Effector CD4-positive, alpha-beta T cell (primary cell): Measurements from ENCODE around the gene RNASE7.

Experiments used
- DNase-seq: peaks from one replicate; pipeline ENCODE4 v3.0.0-alpha.2; 2020

RNASE7 gene

GRCh38 chr14:21043974-21044618 is 1.9 kb downstream of the RNASE7 start:
- DNase-seq = no peak

DNA sequence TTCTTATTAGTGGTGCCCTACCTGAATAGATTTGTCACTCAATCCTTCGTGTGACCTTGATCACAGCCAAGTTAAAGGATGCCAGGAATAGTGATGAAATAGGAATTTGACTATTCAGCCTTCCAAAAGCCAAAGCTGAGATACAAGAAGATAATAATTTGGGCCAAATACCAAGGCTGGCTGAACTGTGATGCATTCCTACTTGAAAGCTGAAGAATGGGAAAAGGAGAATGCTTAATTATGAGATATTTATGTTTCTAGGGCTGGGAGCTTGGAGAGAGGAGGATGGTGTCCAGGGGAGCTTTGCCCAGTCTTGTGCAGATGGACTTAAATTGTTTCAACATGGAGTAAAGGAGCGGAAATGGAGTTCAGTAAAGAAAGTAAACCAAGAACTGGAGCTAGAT is 5.2 kb downstream of the RNASE7 start:
- no peak for DNase-seq

DNA sequence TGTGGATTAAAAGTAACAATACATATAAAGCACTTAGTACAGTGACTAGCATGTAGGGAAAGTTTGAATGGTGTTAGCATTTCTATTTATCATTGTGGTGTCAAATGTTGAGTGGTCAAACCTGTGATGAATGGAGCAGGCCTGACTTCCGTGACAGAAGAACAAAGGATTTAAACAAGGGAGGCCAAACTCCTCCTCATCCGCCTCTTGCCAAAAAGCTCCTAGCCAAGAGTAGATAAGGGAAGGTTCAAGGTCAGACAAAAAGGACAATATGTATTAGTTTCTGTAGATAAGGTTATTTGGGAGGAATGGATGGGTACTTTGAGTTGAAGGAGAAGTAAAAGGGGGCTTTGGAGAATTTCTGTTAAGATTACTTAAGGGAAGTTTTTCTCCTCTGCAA is 6.5 kb downstream of the RNASE7 start:
- DNase-seq = no peak

- DNase-seq = no peak
Measured at GRCh38 chr14:21049271-21049673, 7.1 kb downstream of the RNASE7 start.

DNA sequence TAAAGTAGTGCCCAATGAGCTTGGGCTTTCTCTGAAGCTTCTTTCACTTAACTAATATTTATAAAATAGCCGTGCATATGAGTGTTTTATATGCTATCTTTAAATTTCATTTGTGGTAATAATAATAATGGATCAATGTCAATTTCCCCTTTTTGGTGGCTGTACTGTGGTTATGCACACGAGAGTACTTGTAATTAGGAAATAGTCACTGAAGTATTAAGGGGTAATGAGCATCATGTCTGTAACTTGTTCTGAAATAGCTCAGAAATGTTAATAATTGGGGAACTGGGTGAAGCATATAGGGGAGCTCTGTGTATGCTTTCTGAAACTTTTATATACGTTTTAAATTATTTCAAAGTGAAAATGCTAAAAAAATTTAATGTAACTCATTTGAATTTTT is 8.4 kb downstream of the RNASE7 start:
- no peak for DNase-seq

DNA sequence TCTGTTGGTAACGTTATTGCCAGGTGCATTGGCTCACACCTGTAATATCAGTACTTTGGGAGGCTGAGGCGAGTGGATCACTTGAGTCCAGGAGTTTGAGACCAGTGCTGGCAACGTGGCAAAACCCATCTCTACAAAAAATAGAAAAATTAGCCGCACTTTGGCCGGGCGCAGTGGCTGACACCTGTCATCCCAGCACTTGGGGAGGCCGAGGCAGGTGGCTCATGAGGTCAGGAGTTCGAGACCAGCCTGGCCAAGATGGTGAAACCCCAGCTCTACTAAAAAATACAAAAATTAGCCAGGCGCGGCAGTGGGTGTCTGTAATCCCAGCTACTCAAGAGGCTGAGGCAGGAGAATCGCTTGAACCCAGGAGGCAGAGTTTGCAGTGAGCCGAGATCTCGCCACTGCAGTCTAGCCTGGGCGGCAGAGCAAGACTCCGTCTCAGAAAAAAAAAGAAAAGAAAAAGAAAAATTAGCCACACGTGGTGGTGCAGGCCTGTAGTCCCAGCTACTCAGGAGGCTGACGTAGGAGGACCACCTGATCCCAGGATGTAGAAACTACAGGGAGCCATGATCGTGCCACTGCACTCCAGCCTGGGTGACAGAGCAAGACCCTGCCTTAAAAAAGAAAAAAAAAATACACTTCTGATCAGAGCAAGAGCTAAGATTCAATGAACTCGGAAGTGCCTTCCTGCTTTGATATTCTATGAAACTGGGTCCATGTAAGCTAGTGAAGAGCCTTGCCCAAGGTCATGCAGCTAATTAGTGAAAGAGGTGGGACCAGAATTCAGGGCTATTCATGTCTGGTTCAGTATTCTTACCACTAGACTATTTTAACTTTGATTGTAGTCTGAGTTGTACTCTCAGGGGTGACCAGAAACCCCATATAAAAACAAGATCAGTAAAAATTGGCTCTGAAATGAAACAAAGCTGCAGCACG is 11.3 kb downstream of the RNASE7 start:
- no peak for DNase-seq

DNA sequence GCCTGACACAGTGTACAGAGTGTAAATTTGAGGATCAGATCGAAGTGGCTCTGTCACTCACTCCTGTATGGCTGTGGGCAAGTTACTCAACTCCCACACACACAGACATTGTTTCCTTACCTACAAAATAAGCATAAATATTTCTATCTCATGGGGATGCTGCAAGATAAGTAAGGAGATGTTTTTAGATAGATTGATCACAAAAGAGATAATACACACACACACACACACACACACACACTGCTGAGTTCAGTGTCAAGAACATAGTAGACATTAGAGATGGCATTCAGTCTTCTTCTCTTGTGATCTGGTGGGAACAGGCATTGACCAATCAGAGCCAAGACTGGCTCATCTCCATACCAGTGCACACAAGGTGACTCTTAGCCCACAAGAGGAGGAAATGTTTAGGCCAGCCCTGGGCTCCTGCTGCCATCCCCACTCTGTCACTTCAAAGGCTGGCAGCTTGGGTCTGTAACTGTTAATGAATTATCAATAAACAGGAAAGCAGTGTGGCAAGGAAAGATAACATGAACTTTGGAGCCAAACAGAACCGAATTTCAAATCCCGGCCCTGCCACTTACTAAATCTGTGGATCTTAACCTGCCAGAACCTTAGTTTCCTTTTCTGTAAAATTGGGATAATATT is 12.1 kb downstream of the RNASE7 start:
- DNase-seq = no peak

DNA sequence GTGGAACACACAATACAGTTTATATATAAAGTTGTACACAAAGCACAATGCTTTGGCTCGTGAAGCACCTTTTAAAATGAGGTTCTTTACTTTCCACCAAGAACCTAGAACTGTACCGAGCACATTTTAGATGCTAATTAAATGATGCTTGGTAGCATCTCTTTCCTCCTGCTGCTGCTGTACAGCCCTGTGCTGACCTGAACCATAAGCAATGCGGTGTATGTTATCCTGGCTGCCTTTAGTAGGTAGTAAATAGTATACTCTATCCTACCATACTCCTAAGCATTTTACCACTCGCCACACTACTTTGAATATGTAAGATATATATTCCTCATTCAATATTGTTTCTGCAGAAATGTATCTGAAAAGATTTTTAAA is 12.6 kb downstream of the RNASE7 start:
- DNase-seq = no peak

DNA sequence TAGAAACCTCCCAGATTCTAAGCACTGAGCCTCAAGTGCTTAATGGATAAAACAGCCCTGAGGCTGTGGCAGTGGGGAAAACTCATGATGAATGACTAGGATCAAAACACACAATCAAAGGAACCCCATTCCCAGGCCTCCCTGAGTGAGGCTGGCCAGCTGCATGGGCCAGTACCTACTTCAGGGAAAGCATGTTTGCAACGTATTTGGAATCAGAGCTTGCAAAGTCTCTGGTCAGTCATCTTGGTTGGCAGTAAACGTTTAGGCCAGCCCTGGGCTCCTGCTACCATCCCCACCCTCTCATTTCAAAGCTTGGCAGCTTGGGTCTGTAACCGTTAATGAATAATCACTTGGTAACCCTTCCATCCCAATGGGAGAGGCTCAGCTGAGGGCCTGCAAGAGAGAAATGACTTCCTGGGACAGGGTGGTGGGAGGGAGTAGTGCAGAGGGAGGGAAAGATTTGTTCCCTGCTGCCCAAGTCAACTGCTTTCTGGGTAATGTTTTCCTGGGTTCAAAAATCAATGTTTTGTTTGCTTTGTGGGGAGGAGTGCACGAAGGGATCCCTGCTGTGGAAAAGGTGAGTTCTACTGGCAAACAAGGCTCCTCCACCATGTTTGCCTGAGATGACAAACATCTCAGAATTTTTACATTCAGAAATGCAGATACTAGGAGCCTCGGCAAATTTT is 13.4 kb downstream of the RNASE7 start:
- DNase-seq = no peak

DNA sequence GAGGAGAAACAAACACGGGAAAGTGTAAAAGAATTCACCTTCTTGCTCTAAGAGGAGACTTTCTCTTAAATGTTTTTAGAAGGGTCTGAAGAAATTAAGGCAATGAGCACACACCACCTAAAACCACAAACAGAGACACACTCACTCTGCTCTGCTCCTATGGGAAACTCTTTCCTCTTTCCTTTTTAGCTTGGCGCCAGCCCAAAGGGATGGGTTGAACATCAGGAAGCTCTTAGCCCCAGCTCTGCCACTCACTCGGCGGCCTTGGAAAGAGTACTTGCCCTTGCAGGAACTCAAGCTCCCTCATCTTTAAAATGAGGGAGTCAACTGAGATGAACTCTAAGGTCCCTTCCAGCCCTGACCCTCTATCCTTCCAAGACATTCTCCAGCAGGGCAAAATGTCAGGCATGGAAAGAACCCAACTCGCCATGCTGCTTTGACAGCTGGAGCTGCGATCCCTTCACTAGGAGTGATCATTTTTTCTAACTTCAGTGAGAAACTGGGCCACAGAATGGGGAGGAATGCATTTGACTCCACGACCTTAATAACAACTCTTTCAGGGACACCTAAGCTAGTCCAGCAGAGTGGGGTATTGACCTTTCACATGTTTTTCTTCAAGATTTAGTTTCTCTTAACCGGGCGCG is 14.5 kb downstream of the RNASE7 start:
- DNase-seq = no peak

- DNase-seq = no peak
Measured at GRCh38 chr14:21057803-21058675, 15.9 kb downstream of the RNASE7 start, which contains the start of gene RNASE8. Gene RNASE8, plus strand, starts transcription at chr14:21057822. Its CDS starts 71 bp downstream, at chr14:21057893.

DNA sequence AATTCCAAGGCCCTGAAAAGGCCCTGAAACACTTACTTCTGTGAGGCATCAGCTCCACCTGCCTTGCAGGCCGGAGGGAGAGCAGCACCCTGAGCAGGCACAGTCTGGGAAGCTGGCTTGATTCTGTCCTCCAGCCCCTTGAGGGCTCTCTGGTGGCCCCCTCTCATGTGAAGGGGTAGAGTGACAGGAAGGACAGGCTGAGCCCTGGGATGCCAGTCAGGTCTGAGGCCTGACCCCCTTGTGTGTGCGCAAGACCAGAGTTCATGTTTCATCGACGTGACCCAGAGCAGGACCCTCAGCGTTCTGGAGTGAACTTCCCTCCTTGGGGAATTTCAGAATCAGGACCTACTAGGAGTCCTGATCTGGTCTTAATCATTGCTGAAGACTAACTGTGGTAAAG is 16.7 kb downstream of the RNASE7 start:
- DNase-seq = no peak

- DNase-seq = no peak
Measured at GRCh38 chr14:21059842-21060613, 17.9 kb downstream of the RNASE7 start.

- no peak for DNase-seq
Measured at GRCh38 chr14:21060614-21061346, 18.6 kb downstream of the RNASE7 start.

GRCh38 chr14:21061347-21061668 is 19.1 kb downstream of the RNASE7 start:
- no peak for DNase-seq

- DNase-seq = no peak
Measured at GRCh38 chr14:21063479-21063878, 21.3 kb downstream of the RNASE7 start.

DNA sequence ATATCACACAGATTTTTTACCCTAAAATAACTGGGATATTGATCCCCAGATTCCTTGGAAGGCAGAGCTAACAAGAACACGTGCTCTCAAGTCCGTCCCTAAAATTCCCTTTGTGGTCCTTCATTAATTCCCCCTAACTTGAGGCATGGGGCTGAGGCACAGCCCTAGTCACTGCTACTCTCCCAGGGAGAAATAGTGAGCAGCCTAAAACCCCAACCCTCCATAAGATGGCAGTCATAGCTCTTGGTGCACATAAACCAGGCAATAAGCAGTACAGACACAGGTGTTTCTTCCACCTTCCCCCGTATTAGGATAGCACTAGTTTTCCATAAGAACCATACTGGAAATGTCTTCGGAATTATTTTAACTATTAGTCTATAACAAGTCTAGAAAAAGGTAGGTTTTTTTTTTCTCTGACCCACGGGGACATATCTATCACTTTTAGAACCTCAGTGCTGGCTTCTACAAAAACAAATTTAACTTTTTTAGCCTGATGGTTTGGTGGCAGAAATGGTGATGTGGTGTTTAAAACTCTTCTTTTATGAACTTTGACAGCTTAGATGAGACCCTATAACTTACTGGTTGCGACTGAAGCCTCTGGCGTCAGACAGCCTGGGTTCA is 24.8 kb downstream of the RNASE7 start:
- no peak for DNase-seq

DNA sequence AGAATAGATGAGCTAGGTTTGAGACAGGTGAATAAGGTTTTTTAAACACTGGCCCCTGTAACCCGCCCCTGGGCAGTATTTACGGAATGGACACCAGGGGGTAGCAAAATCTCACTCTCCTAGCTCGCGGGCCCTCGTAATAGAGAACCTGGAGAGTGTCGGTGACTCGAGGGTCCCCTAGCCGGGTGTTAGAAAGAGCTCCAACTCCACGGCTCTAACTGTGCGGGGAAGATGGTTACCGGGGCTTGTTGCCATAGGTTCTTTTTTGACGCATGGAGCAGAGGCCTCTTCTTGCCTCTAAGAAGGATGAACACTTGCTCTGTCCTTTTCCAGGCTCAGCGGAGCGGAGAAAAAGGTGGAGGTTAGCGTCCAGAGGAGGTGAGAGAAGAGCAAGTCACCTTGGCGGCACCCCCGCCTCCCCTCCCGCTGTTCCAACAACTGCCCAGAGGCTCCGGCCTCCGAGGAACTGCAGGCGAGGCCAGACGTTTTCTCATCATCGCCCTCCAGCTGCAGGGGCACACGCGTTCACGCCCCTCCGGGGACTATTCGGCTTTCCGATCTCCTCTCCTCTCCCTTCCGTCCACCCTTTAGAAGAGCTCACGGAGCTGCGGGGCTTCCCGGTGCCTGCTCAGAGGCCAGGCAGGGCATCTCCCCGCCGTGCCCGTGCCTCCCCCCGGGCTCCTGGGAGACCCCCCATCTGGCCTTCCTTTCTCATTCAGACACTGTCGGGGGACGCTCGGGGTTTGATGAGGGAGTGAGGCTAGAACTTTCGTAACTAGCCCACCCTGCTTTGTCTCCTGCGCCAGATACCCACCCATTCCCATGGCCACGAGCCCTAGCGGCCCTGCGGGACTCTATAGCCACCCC is 26.6 kb downstream of the RNASE7 start:
- DNase-seq = peak; percentile 44
